ENCODE results near the gene HUS1.
"Not testable (repeated sequence)": the region's sequence is repeated elsewhere in the genome, so short reads cannot be mapped to it uniquely, and the experiment has no call there.

Gene HUS1

DNA sequence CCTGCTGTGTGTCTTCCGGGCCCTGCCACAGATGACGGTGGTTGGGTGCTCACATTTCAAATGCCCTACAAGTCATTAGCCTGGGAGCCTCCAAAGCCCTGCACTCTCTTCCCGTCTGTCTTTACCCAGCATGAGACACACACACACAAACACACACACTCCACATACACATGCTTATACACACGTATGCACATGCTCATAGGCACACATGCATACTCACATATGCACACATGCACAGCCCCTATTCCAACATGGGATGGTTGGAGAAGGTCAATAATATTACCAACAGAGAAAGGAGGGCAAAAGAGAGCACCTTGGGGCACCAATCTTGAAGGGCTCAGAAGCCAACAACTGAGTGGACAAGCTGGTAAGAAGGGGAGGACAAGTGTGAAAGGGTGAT, 30.5 kb upstream of the HUS1 start:
- no peak for DNase-seq (ENCODE audit: low spot score)

DNA sequence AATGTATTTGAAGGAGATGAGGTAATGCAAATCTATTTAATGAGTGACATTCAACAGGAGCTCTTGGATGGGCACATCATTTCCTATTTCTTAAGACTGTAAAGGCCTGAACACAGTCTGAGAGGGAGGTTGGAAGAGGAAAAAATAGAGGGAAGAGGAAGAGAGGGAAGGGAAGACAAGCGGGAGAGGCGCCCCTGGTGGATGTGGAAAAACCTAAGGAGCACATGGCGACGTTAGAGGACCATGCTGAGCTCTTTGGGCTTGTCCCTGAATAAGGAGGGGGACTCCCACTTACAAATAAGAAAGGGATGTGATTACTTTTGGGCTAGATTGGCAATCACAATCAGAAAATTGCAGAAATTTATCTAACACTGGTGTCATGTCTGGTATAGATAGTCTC, 29.8 kb upstream of the HUS1 start:
- TF ChIP-seq, protein P1, sequence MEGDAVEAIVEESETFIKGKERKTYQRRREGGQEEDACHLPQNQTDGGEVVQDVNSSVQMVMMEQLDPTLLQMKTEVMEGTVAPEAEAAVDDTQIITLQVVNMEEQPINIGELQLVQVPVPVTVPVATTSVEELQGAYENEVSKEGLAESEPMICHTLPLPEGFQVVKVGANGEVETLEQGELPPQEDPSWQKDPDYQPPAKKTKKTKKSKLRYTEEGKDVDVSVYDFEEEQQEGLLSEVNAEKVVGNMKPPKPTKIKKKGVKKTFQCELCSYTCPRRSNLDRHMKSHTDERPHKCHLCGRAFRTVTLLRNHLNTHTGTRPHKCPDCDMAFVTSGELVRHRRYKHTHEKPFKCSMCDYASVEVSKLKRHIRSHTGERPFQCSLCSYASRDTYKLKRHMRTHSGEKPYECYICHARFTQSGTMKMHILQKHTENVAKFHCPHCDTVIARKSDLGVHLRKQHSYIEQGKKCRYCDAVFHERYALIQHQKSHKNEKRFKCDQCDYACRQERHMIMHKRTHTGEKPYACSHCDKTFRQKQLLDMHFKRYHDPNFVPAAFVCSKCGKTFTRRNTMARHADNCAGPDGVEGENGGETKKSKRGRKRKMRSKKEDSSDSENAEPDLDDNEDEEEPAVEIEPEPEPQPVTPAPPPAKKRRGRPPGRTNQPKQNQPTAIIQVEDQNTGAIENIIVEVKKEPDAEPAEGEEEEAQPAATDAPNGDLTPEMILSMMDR (IDR thresholded peaks at IDR 0.05; ENCODE audit: extremely low read depth, missing control alignments) = no peak
- no peak for DNase-seq (ENCODE audit: low spot score)

More for the DNA sequence above, 30.5 kb upstream of the HUS1 start:
- TF ChIP-seq, protein P1 (IDR thresholded peaks at IDR 0.05; ENCODE audit: extremely low read depth, missing control alignments) = no peak

DNA sequence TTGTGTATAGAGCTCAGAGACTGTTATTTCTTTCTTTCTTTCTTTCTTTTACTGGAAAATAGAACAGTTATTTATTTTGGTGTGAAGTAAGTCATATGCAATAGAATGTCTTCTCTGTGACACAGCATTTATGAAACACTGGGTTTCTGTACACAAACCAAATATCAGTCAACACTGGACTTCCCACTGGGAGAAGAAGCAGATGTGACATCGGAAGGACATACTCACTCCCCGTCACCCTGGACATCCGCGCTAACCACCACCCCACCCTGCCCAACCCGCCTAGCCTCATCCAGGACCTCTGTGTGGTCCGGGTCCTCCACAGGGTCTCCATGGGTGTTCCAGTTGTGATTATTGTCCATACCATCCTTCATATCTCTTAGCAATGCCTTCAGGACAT, 27.5 kb upstream of the HUS1 start:
- TF ChIP-seq, protein P1 (IDR thresholded peaks at IDR 0.05; ENCODE audit: extremely low read depth, missing control alignments) = no peak
- DNase-seq (ENCODE audit: low spot score) = no peak

DNA sequence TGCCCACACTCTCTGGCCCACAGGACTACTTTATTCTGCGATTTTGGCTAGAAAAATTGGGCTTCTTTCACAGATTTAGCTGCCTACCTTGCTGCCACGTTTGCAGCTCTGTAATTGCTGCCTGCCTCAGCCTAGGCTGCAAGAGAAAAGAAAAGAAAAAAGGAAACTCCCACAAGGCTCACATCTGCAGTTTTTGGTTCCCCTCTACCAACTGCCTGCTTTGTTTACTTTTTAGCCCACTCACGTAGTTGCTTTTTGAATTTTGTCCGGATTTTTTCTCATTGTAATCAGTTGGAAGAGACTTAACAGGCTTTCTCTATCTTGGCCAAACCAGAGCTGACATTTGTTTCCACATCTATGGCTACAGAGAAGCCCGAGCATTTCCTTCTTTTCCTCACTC, 25.2 kb upstream of the HUS1 start:
- TF ChIP-seq, protein P1 (IDR thresholded peaks at IDR 0.05; ENCODE audit: extremely low read depth, missing control alignments) = no peak
- no peak for DNase-seq (ENCODE audit: low spot score)

- DNase-seq (ENCODE audit: low spot score) = no peak
- TF ChIP-seq, protein P1 (IDR thresholded peaks at IDR 0.05; ENCODE audit: extremely low read depth, missing control alignments) = no peak
These were observed 24.6 kb upstream of the HUS1 start for GRCh38 chr7:48004032-48004431.

- DNase-seq (ENCODE audit: low spot score) = not testable (repeated sequence)
These were observed 20.7 kb upstream of the HUS1 start for GRCh38 chr7:48000164-48000563.

GRCh38 chr7:47999413-47999812, 20.0 kb upstream of the HUS1 start:
- DNase-seq (ENCODE audit: low spot score) = no peak
- TF ChIP-seq, protein P1 (IDR thresholded peaks at IDR 0.05; ENCODE audit: extremely low read depth, missing control alignments) = no peak

DNA sequence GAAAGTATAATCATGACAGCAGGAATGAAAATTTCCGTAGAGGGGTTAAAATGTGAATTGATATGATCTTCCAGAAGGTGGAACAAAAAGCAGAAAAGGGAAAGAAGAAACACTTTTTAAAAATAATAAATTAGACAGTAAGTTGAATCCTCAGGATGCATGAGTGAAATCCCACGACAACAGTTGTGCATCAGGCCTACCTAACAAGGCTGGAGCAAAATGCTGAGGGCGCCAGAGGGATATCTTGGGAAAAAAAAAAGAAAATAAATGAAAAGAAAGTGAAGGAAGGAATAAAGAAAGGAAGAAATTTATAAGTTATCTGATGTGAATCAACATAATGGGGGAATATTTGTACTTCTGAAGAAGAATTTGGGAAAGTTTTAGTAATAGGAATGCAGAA, 13.0 kb upstream of the HUS1 start:
- TF ChIP-seq, protein P1 (IDR thresholded peaks at IDR 0.05; ENCODE audit: extremely low read depth, missing control alignments) = no peak
- no peak for DNase-seq (ENCODE audit: low spot score)
